ENCODE measurements around the gene SIPA1L3.

Gene SIPA1L3

GRCh38 chr19:37903096-37903495, 3.9 kb upstream of the SIPA1L3 start:
- TF ChIP-seq CTCF (conservative IDR thresholded peaks at IDR 0.05; ENCODE audit: low read depth, low read length), result no peak

GRCh38 chr19:37905946-37906868, 801 bp upstream of the SIPA1L3 start, which contains the start of gene WDR87:
TSS of gene WDR87 (minus strand) at chr19:37906594. CDS start at chr19:37898239, 8,355 bp downstream.
- Histone ChIP-seq H3K4me3 (IDR thresholded peaks at IDR 0.05; ENCODE audit: insufficient read depth, low read depth, low read length) (no peak within 1 kb of the TSS), H3K36me3 (ENCODE audit: insufficient read depth) (no peaks in the 10 kb centered on the region), H3K27me3 (ENCODE audit: insufficient read depth, low read depth) (no peaks in the 10 kb centered on the region), H2AFZ (ENCODE audit: low read depth) (peak within 1 kb of the TSS; percentile 97), H3K9ac (peak within 1 kb of the TSS; percentile 64), H3K4me2 (peak within 1 kb of the TSS; percentile 66), H3K27ac (peak within 1 kb of the TSS; percentile 23; the same call in 1 of the 2 replicates), H3K79me2 (ENCODE audit: insufficient read depth, low read depth) (0 out of 2 replicates have a peak, but pooled peaks cover 5% of the 10 kb centered on the region), H4K20me1 (ENCODE audit: insufficient read depth) (no peaks in the 10 kb centered on the region), H3K4me1 (ENCODE audit: low read depth, poor library complexity, severe bottlenecking) (peaks cover 4% of the 10 kb centered on the region)
- TF ChIP-seq CTCF (conservative IDR thresholded peaks at IDR 0.05; ENCODE audit: low read depth, low read length), result no peak

More at GRCh38 chr19:37903096-37903495, 3.9 kb upstream of the SIPA1L3 start:
- Histone ChIP-seq H3K27me3 (ENCODE audit: insufficient read depth, low read depth) (no peaks in the 10 kb centered on the region), H4K20me1 (ENCODE audit: insufficient read depth) (no peaks in the 10 kb centered on the region), H2AFZ (ENCODE audit: low read depth) (no peak overlapping the region), H3K4me2 (no peak overlapping the region), H3K4me1 (ENCODE audit: low read depth, poor library complexity, severe bottlenecking) (peaks cover 4% of the 10 kb centered on the region), H3K9ac (no peak overlapping the region), H3K27ac (no peak overlapping the region), H3K4me3 (IDR thresholded peaks at IDR 0.05; ENCODE audit: insufficient read depth, low read depth, low read length) (no peak overlapping the region), H3K79me2 (ENCODE audit: insufficient read depth, low read depth) (no peaks in the 10 kb centered on the region), H3K36me3 (ENCODE audit: insufficient read depth) (no peaks in the 10 kb centered on the region)

DNA sequence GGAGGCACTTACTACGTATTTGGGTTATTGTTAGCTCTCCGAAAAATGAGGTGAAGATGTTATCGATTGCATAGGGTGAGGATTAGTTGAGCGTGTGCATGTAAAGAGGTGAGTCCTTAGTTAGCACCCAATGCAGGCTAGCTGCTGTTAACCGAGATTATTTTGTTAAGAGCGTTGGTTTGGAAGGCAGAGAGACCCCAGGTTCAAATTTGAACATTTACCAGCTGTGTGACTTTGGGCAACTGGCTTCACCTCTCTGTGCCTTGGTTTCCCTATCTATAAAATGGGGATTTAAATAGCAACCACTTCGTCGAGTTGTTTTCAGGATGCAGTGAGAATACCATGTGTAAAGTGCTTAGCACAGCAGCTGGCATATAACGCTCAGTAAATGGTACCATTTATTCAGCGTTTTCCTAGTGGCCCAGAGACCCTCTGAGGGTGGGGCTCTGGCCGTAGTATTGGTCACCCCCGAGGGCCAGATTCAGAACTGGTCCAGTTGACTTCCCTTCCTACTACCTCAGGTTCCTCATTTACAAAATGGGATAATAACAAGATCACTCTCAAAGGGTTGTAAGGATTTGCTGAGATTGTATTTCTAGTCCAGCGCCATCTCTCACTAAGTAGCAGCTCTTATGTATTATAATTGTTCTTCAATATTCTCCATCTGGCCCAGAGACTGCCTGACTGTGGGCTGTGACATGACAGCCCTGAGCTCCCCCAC, 887 bp downstream of the SIPA1L3 start:
- Histone ChIP-seq H2AFZ (ENCODE audit: low read depth) (peak overlapping the region; percentile 97), H4K20me1 (ENCODE audit: insufficient read depth) (no peaks in the 10 kb centered on the region), H3K27ac (no peak overlapping the region), H3K9ac (peak overlapping the region; percentile 64; the same call in 1 of the 2 replicates), H3K4me2 (peak overlapping the region; percentile 66), H3K36me3 (ENCODE audit: insufficient read depth) (no peaks in the 10 kb centered on the region), H3K4me1 (ENCODE audit: low read depth, poor library complexity, severe bottlenecking) (peaks cover 4% of the 10 kb centered on the region), H3K4me3 (IDR thresholded peaks at IDR 0.05; ENCODE audit: insufficient read depth, low read depth, low read length) (no peak overlapping the region), H3K79me2 (ENCODE audit: insufficient read depth, low read depth) (0 out of 2 replicates have a peak, but pooled peaks cover 5% of the 10 kb centered on the region), H3K27me3 (ENCODE audit: insufficient read depth, low read depth) (no peaks in the 10 kb centered on the region)
- TF ChIP-seq CTCF (conservative IDR thresholded peaks at IDR 0.05; ENCODE audit: low read depth, low read length), result no peak

- H3K4me3 ChIP-seq (IDR thresholded peaks at IDR 0.05; ENCODE audit: insufficient read depth, low read depth, low read length), result no peak overlapping the region
- no peaks in the 10 kb centered on the region for H3K36me3 ChIP-seq (ENCODE audit: insufficient read depth)
- no peak overlapping the region for H3K27ac ChIP-seq
- H3K79me2 ChIP-seq (ENCODE audit: insufficient read depth, low read depth), result 0 out of 2 replicates have a peak, but pooled peaks cover 5% of the 10 kb centered on the region
- no peaks in the 10 kb centered on the region for H3K27me3 ChIP-seq (ENCODE audit: insufficient read depth, low read depth)
- no peak for TF ChIP-seq CTCF (conservative IDR thresholded peaks at IDR 0.05; ENCODE audit: low read depth, low read length)
- H3K4me2 ChIP-seq, result no peak overlapping the region
- H3K9ac ChIP-seq, result no peak overlapping the region
- no peak overlapping the region for H2AFZ ChIP-seq (ENCODE audit: low read depth)
- H4K20me1 ChIP-seq (ENCODE audit: insufficient read depth), result no peaks in the 10 kb centered on the region
- peaks cover 4% of the 10 kb centered on the region for H3K4me1 ChIP-seq (ENCODE audit: low read depth, poor library complexity, severe bottlenecking)
These were observed 2.7 kb downstream of the SIPA1L3 start for GRCh38 chr19:37909661-37910199.

Measured in KMS-11 (cell line).